NCI-H2171 treated with DMSO at 0.1 percent for 48 hours (cell line): Measurements from ENCODE around the gene PARP3.

Source experiments
- DNase-seq: peaks from one replicate; lab custom pipeline; 2025; lab: John Stamatoyannopoulos, UW

The PARP3 gene

GRCh38 chr3:51934139-51934850 lies 7.9 kb upstream of the PARP3 start:
- no peak for DNase-seq

- no peak for DNase-seq
Measured at GRCh38 chr3:51934991-51935885, 6.9 kb upstream of the PARP3 start.

- DNase-seq, result no peak
Measured at GRCh38 chr3:51935886-51936755, 6.0 kb upstream of the PARP3 start.

- DNase-seq, result no peak
Measured at GRCh38 chr3:51937014-51937413, 5.1 kb upstream of the PARP3 start.

- DNase-seq, result no peak
Measured at GRCh38 chr3:51937611-51938450, 4.3 kb upstream of the PARP3 start.

- no peak for DNase-seq
Measured at GRCh38 chr3:51938780-51939425, 3.3 kb upstream of the PARP3 start.

- no peak for DNase-seq
Measured at GRCh38 chr3:51940648-51941462, 1.3 kb upstream of the PARP3 start.

- DNase-seq, result no peak
Measured at GRCh38 chr3:51941463-51941797, 733 bp upstream of the PARP3 start.

GRCh38 chr3:51942603-51943450 lies 664 bp downstream of the PARP3 start:
- no peak for DNase-seq

GRCh38 chr3:51943451-51944391 lies 1.6 kb downstream of the PARP3 start:
- DNase-seq, result no peak

GRCh38 chr3:51944451-51945021 lies 2.4 kb downstream of the PARP3 start:
- no peak for DNase-seq

- no peak for DNase-seq
Measured at GRCh38 chr3:51945031-51945840, 3.1 kb downstream of the PARP3 start.

GRCh38 chr3:51945926-51946705 lies 4.0 kb downstream of the PARP3 start:
- DNase-seq, result no peak

- no peak for DNase-seq
Measured at GRCh38 chr3:51946796-51947195, 4.6 kb downstream of the PARP3 start.

- no peak for DNase-seq
Measured at GRCh38 chr3:51947215-51947900, 5.2 kb downstream of the PARP3 start.
